AG08396 (cell line): ENCODE data around the gene C4BPB.
"Not testable (repeated sequence)": the region's sequence is repeated elsewhere in the genome, so short reads cannot be mapped to it uniquely, and the experiment has no call there.

Experiments
- DNase-seq: peaks from one replicate; pipeline ENCODE4 v3.0.0; 2012; ENCODE audit warnings: low spot score, mixed read lengths

C4BPB gene

GRCh38 chr1:207088701-207089626, at the start of gene C4BPB:
Gene C4BPB, plus strand, starts transcription at chr1:207088860. Its CDS starts 672 bp downstream, at chr1:207089532.
- DNase-seq, result no peak

GRCh38 chr1:207039380-207040180, 49.1 kb upstream of the C4BPB start:
- DNase-seq, result no peak

DNA sequence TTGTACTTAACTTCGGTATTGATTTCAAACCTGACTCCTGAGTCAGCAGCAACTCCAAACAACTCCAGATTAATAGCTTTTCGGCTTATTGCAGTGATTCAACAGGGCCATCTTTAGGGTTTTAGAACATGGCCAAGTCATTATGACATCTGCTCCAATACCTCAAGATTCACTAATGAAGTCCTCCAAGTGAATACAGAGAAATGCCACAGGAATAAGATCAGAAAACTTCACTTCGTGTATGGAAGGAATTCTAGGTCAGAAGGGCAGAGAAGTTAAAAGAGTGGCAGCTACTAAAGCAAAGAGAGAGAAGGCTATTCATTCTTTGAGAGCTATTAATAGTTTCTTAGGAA, 48.5 kb upstream of the C4BPB start:
- peak; percentile 25 for DNase-seq

GRCh38 chr1:207041397-207041796, 47.3 kb upstream of the C4BPB start:
- DNase-seq, result not testable (repeated sequence)

DNA sequence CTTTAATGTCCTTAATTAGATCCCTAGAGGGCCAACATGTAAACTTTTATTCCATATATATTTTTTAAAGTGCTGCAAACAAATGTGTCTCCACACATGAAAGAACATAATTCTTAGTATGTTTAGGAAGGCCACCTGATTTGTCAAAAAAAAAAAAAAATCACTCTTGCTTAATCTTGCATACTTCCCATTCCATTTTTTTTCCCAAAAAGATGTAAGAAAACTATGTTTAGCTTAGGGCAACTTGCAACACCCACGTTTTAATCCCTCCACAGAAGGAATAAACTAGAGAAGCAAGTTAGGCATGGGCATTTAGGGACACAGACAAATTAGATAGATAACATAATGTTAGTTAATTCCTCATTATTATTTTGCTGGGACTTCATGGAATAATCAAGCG, 43.2 kb upstream of the C4BPB start:
- no peak for DNase-seq

DNA sequence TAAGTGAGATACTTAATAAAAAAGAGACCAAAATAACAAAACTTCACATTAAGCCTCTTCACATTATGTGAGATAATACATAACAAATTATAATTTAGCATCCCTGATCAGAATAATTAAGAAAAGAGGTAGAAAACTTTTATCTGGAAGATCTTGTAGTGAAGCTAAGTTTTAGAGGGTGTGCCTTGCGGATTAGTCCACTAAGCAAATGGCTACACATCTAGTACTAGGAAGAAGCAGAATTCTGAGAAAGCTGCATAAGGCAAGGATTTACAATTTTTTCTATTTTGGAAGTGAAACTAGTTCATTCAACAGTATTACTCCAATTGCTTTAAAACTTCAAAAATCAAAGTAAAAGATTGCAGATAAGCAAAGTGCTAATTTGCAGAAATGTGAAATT, 41.2 kb upstream of the C4BPB start:
- DNase-seq, result no peak

DNA sequence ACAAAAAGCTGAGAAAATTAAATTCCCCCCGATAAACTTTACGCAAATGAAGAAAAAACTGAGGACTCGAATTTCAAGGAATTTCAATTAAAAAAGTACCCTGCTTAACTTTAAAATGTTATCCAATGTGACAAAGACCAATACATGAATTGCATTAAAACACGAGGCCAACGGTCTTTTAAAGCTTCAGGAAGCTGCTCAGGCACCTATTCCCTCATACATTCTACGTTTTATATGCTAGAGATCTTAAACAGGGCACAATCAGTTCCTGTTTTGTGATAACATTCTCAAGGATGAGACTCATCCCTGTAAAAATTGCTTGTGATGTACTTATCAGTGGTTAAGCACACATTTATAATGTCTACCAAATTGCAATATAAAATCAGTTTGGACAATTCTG, 40.6 kb upstream of the C4BPB start:
- no peak for DNase-seq

GRCh38 chr1:207049054-207049453, 39.6 kb upstream of the C4BPB start:
- DNase-seq, result no peak

- no peak for DNase-seq
Measured at GRCh38 chr1:207049514-207049913, 39.1 kb upstream of the C4BPB start.

GRCh38 chr1:207049974-207050391, 38.7 kb upstream of the C4BPB start:
- peak; percentile 46 for DNase-seq

DNA sequence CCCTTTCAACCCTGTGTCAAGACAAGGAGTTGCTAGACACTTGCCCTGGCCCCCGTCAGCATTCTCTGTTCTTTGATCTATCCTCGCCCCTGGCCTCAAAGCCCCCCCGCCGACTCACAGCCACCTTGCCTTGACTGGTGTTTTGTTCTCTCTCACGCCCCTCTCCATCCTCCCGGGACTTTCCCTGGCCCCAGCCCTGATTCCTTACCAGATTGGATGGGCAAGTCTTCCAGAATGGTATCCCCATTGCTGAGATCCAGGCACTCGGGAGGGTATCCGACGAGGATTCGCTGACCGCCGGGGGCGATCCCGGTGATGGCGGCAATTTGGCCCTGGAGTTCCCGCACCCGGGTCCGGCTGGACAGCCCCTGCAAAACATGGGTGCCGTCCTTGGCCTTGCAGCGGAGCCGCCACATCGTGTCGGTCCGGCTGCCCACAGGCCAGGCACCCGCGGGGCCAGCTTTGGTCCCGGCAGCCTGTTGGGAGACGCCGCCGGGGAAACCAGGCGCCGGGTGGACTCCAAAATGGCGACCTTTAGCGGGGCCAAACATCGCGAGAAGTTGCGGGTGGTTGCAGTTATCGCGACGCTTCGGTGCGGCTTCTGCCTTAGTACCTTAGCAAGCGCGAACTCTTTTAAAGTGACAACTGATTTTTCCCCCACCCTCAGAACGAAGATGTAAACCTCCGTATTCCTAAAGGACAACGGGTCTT, 38.0 kb upstream of the C4BPB start:
- DNase-seq, result peak; percentile 92

GRCh38 chr1:207051191-207051943, 37.3 kb upstream of the C4BPB start, which contains the start of gene YOD1:
Gene YOD1, minus strand, starts transcription at chr1:207051208. Its CDS starts 178 bp downstream, at chr1:207051030.
- DNase-seq, result peak; percentile 77

DNA sequence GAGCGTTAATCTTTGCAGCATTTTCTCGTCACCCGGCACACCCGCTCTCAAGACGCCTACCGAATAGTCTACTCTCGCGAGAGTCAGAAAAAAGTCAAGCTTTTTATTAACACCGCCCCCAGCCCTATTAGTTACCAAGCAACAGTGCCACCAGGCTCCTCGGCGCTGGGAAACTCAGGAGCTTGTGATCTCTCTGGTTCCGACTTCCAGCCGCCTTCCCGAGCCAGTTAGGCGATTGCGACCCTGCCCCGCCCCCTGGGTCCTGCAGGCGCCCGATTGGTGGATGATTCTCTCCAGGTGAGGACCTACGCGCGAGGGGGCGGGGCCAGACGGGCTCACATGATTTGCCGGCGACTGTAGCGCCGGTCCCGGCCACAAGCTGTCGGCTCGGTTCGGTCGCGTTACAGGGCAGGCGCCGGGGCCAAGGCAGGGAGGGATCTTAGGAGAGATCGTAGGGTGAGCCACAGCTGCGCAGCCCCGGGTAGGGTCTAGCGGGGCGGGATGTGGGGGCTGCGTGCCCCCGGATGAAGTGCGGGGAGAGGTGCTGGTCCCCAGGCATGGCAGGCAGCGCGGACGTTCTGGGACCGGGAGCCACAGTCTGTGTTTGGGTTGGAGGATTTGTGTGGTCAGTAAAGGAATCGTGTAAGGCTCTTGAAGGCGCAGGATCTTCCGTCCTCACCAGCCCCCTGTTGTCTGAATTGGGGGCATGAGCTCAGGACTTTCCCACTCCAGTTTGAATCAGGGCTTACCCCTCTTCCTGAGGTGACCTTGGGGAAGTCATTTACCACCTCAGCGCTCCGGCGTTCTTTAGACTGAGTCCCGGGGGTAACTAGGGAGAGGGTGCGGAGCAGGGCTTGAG, 35.5 kb upstream of the C4BPB start, which contains the start of gene PFKFB2:
TSS of gene PFKFB2 (plus strand) at position 365 of the 859 bp plus-strand sequence. CDS start 1,443 bp downstream, outside the sequence.
- peak; percentile 86 for DNase-seq

DNA sequence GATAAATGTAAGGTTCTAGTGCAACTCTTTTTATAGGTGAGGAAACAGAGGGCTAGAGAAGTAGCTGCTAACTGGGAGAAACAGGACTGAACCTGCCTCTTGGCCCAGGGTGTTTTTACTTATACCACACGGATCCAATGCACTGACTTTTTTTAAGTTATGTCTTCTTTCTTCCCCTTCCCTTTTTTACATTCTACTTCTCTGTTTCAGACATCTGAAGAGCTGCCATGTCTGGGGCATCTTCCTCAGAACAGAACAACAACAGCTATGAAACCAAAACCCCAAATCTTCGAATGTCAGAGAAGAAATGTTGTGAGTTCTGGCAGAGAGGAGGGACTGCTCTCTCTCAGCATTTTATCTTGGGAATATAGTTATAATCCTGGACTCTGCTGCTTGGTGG, 34.2 kb upstream of the C4BPB start:
- no peak for DNase-seq

DNA sequence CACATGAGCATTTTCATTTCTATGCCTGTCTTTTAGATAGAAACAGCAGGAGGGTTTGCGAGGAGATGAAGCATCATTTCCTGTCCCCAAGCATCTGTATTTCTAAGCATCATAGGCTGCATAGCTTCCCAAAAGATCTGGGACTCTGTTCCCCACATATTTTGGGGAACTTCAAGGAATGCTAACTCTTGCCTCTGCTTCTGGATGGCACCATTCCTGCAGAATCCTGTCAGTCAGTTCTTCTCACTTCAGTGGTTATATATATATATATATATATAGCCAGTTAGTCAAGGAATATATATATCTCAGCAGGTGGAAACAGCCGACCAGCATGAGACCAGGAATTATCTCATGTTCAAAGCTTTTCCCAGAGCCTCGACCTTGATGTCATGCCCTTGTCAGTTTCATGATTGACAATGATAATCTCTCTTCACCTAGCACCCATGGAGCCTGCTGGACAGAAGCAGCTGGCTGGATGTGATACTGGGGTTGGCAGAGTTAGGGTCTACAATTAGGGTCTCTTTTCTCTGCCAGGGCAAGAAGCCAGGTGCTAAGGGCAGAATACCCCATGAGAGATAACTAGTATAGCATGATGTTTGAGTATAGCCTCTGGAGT, 33.2 kb upstream of the C4BPB start:
- no peak for DNase-seq

- DNase-seq, result no peak
Measured at GRCh38 chr1:207056673-207057072, 32.0 kb upstream of the C4BPB start.

DNA sequence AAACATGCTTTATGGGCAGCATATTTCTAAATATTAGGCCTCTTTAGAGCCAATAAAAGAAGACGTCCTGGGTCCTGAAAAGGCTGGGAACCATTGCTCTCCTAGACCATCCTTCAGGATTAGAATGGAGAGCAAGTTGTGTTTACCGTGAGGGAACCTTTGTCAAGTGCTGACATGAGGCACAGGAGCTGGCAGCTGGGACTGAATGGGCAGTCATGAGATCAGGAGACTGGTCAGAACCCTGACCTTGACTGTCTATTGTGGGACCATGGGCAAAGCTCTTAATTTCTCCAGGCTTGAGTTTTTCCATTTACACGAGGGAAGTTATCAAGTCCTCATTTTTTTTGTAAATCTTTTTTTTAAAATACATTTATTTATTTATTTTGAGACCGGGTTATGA, 30.4 kb upstream of the C4BPB start:
- no peak for DNase-seq

DNA sequence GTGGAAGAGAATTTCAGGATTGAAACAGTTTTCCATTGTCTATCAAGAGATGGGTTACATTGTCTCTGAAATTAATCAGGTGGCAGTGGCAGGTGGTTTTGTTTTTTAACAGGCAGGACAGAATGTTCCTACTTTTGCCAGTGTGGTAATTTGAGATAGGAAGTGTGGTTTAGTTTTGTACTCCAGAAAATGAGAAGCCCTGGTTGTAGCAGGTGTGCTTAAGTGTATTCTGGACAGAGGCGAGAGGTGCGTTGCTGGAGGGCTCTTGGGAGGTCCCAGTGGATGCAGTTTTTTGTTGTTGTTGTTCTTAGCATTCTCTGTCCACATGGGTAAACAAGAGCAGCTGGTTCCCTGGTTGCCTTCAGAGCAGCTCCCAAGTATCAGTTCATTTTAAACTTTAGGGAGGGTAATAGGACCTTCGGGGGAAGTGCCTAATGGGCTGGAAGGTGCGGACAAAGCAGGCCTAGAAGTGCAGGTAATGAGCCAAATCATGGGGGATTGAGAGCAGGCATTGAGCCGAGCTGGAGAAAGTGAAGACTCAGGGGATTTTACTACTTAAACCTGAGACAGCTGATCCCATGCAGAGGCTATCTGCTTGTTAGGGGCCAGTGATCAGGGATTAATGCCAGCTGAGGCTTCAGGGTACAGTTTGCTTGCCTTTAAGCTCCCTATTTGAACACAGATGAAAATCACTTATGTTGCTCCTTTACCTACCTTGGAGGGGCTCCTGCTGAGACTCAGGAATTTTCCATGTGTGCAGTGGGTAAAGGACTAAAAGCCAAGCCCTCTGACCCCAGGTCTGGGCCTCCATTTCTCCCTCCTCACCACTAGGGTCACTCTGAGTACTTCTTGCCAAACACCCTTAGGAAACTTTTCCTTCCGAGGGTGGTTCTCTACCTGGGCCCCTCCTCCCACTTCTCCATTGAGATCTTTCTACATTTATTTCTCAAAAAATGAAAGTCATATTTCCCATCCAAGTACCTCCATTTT, 29.5 kb upstream of the C4BPB start:
- no peak for DNase-seq

DNA sequence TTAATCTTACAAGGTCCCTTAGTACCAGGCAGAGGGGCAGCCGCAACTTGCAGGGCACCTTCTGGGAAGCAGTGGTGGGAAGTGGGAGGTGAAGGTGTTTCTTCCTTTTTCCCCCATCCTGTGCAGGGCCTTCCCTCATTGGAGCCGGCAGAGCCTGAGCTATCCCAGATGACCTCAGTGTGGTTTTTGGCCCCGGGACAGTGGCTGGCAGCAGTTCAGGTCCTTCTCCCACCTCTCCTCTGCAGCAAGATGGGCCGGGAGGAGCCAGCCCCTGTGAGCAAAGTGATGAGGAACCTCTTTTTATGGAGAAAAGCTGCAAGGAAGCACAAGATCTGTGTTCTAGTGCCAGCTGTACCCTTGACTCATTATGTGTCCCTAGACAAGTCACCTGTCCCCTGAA, 28.8 kb upstream of the C4BPB start:
- no peak for DNase-seq
